Measurements from ENCODE around the gene ZC3H12C. TPM values are rescaled to one million over a fixed set of nuclear protein-coding genes. Genes with fewer than 3 reads are reported as not detected.

ZC3H12C gene
- total and polyA plus RNA-seq, 2 of the 13 experiments (the other 11 are each of a cell fraction or from before 2014, with no cell fraction given): 2.4 to 5.7 TPM

- TF ChIP-seq HINFP (CRISPR knock-in tag; IDR thresholded peaks at IDR 0.05; ENCODE audit: low read depth) (no peak), SRY (CRISPR knock-in tag; IDR thresholded peaks at IDR 0.05) (peak; percentile 35; the same call in 1 of the 2 replicates), ZNF331 (CRISPR knock-in tag; IDR thresholded peaks at IDR 0.05) (0 out of 2 replicates have a peak, but pooled peaks have one; percentile 18), CCDC6 (CRISPR knock-in tag; IDR thresholded peaks at IDR 0.05) (peak; percentile 39; the same call in 1 of the 2 replicates), NAIF1 (CRISPR knock-in tag; IDR thresholded peaks at IDR 0.05; ENCODE audit: borderline replicate concordance) (no peak), HNRNPK (IDR thresholded peaks at IDR 0.05; ENCODE audit: low read depth, low read length, poor library complexity, severe bottlenecking) (peak; percentile 12), UBTF (CRISPR knock-in tag; IDR thresholded peaks at IDR 0.05) (peak; percentile 93), PATZ1 (CRISPR knock-in tag; IDR thresholded peaks at IDR 0.05) (peak; percentile 77), ZNF777 (CRISPR knock-in tag; IDR thresholded peaks at IDR 0.05) (peak; percentile 68), ZNF138 (CRISPR knock-in tag; IDR thresholded peaks at IDR 0.05; ENCODE audit: low read depth) (no peak), ZFX (CRISPR knock-in tag; IDR thresholded peaks at IDR 0.05; ENCODE audit: low read depth) (0 out of 2 replicates have a peak, but pooled peaks have one; percentile 7), POLR2AphosphoS5 (IDR thresholded peaks at IDR 0.05; ENCODE audit: low read depth, low read length) (peak; percentile 58), GPN1 (CRISPR knock-in tag; IDR thresholded peaks at IDR 0.05; ENCODE audit: borderline replicate concordance) (no peak), ZNF552 (CRISPR knock-in tag; IDR thresholded peaks at IDR 0.05; ENCODE audit: borderline replicate concordance) (0 out of 2 replicates have a peak, but pooled peaks have one; percentile 39), TP53 (CRISPR knock-in tag; conservative IDR thresholded peaks at IDR 0.05) (no peak), HOXA3 (CRISPR knock-in tag; IDR thresholded peaks at IDR 0.05) (peak; percentile 15; the same call in 1 of the 2 replicates), GABPB1 (CRISPR knock-in tag; IDR thresholded peaks at IDR 0.05) (peak; percentile 61), THRA (CRISPR knock-in tag; IDR thresholded peaks at IDR 0.05; ENCODE audit: borderline replicate concordance) (0 out of 2 replicates have a peak, but pooled peaks have one; percentile 14), NRL (CRISPR knock-in tag; IDR thresholded peaks at IDR 0.05; ENCODE audit: borderline replicate concordance) (peak; percentile 16; the same call in 1 of the 2 replicates)
Measured at GRCh38 chr11:110092515-110093406, at the start of gene ZC3H12C (continued).
